ENCODE results near the gene OTUD5. TPM values are rescaled to one million over a fixed set of nuclear protein-coding genes. Genes with fewer than 3 reads are reported as not detected.

The OTUD5 gene
- total RNA-seq, 1 experiment from 2014 or later: 52.6 TPM

- ATAC-seq: no peak
- peak overlapping the region; percentile 93 for H3K4me3 Mint-ChIP-seq
- ChIA-PET CTCF (interaction anchor here (0.6 kb wide), 1 partner anchor 27 kb away, joined by 3 read pairs; no protein-coding TSS in a partner anchor), POLR2A (no interaction called here)
- no peaks in the 10 kb centered on the region for H3K27me3 Mint-ChIP-seq (ENCODE audit: low read depth)
- H3K27ac Mint-ChIP-seq: peak overlapping the region; percentile 57
- TF ChIP-seq, protein P1, sequence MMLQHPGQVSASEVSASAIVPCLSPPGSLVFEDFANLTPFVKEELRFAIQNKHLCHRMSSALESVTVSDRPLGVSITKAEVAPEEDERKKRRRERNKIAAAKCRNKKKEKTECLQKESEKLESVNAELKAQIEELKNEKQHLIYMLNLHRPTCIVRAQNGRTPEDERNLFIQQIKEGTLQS (CRISPR knock-in tag; conservative IDR thresholded peaks at IDR 0.05): no peak
- no peaks in the 10 kb centered on the region for H3K9me3 Mint-ChIP-seq
- no peak for DNase-seq (ENCODE audit: low spot score)
- H3K4me1 Mint-ChIP-seq: peaks cover 36% of the 10 kb centered on the region
- peaks cover 57% of the 10 kb centered on the region for H3K36me3 Mint-ChIP-seq
Observed at GRCh38 chrX:48913605-48914366, 43.6 kb downstream of the OTUD5 start.

GRCh38 chrX:48911412-48912182, 45.8 kb downstream of the OTUD5 start, which contains the start of gene SLC35A2:
Gene SLC35A2, minus strand, starts transcription at chrX:48911646. Its CDS starts 10 bp downstream, at chrX:48911636.
- Mint-ChIP-seq H3K9me3 (no peaks in the 10 kb centered on the region), H3K4me3 (peak within 1 kb of the TSS; percentile 94)
- POLR2A ChIA-PET: interaction anchor here (0.6 to 2.3 kb wide), 10 partner anchors 8 to 258 kb away, joined by 3 to 11 read pairs (median 4); partner anchors contain the start of genes HDAC6, PQBP1 and TIMM17B
- no peak for TF ChIP-seq ZNF512 (CRISPR knock-in tag; IDR thresholded peaks at IDR 0.05; ENCODE audit: borderline replicate concordance)
- no peak for TF ChIP-seq NFYB (CRISPR knock-in tag; conservative IDR thresholded peaks at IDR 0.05; ENCODE audit: low read depth)
- TF ChIP-seq, protein P2, sequence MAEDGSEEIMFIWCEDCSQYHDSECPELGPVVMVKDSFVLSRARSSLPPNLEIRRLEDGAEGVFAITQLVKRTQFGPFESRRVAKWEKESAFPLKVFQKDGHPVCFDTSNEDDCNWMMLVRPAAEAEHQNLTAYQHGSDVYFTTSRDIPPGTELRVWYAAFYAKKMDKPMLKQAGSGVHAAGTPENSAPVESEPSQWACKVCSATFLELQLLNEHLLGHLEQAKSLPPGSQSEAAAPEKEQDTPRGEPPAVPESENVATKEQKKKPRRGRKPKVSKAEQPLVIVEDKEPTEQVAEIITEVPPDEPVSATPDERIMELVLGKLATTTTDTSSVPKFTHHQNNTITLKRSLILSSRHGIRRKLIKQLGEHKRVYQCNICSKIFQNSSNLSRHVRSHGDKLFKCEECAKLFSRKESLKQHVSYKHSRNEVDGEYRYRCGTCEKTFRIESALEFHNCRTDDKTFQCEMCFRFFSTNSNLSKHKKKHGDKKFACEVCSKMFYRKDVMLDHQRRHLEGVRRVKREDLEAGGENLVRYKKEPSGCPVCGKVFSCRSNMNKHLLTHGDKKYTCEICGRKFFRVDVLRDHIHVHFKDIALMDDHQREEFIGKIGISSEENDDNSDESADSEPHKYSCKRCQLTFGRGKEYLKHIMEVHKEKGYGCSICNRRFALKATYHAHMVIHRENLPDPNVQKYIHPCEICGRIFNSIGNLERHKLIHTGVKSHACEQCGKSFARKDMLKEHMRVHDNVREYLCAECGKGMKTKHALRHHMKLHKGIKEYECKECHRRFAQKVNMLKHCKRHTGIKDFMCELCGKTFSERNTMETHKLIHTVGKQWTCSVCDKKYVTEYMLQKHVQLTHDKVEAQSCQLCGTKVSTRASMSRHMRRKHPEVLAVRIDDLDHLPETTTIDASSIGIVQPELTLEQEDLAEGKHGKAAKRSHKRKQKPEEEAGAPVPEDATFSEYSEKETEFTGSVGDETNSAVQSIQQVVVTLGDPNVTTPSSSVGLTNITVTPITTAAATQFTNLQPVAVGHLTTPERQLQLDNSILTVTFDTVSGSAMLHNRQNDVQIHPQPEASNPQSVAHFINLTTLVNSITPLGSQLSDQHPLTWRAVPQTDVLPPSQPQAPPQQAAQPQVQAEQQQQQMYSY (CRISPR knock-in tag; IDR thresholded peaks at IDR 0.05): no peak
- TF ChIP-seq GRHL2 (CRISPR knock-in tag; IDR thresholded peaks at IDR 0.05; ENCODE audit: insufficient replicate concordance, severe bottlenecking): no peak
- 0 out of 2 replicates have a peak, but pooled peaks have one; percentile 33 for TF ChIP-seq E2F5 (CRISPR knock-in tag; IDR thresholded peaks at IDR 0.05)
- TF ChIP-seq ZNF121 (CRISPR knock-in tag; IDR thresholded peaks at IDR 0.05): no peak
- TF ChIP-seq RELA (CRISPR knock-in tag; IDR thresholded peaks at IDR 0.05; ENCODE audit: borderline replicate concordance): no peak
- no peak for TF ChIP-seq OVOL2 (CRISPR knock-in tag; IDR thresholded peaks at IDR 0.05; ENCODE audit: borderline replicate concordance)
- TF ChIP-seq, protein P3, sequence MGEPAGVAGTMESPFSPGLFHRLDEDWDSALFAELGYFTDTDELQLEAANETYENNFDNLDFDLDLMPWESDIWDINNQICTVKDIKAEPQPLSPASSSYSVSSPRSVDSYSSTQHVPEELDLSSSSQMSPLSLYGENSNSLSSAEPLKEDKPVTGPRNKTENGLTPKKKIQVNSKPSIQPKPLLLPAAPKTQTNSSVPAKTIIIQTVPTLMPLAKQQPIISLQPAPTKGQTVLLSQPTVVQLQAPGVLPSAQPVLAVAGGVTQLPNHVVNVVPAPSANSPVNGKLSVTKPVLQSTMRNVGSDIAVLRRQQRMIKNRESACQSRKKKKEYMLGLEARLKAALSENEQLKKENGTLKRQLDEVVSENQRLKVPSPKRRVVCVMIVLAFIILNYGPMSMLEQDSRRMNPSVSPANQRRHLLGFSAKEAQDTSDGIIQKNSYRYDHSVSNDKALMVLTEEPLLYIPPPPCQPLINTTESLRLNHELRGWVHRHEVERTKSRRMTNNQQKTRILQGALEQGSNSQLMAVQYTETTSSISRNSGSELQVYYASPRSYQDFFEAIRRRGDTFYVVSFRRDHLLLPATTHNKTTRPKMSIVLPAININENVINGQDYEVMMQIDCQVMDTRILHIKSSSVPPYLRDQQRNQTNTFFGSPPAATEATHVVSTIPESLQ (CRISPR knock-in tag; IDR thresholded peaks at IDR 0.05): no peak
- peak; percentile 58; the same call in 1 of the 2 replicates for TF ChIP-seq ZNF671 (CRISPR knock-in tag; IDR thresholded peaks at IDR 0.05)
- no peak for TF ChIP-seq JAZF1 (CRISPR knock-in tag; IDR thresholded peaks at IDR 0.05)
- TF ChIP-seq FOXP1 (CRISPR knock-in tag; IDR thresholded peaks at IDR 0.05; ENCODE audit: borderline replicate concordance): no peak
- peak; percentile 92 for TF ChIP-seq ZNF416 (CRISPR knock-in tag; IDR thresholded peaks at IDR 0.05)
- TF ChIP-seq PRRX2 (CRISPR knock-in tag; IDR thresholded peaks at IDR 0.05): 0 out of 2 replicates have a peak, but pooled peaks have one; percentile 33
- TF ChIP-seq ZNF423 (CRISPR knock-in tag; IDR thresholded peaks at IDR 0.05): no peak
- TF ChIP-seq FOXP4 (CRISPR knock-in tag; IDR thresholded peaks at IDR 0.05): 0 out of 2 replicates have a peak, but pooled peaks have one; percentile 29
- TF ChIP-seq EMX1 (CRISPR knock-in tag; IDR thresholded peaks at IDR 0.05): peak; percentile 79
- no peak for TF ChIP-seq SP1 (CRISPR knock-in tag; conservative IDR thresholded peaks at IDR 0.05)
- TF ChIP-seq TCF7 (CRISPR knock-in tag; IDR thresholded peaks at IDR 0.05; ENCODE audit: low read depth): no peak

More at GRCh38 chrX:48911412-48912182, 45.8 kb downstream of the OTUD5 start, which contains the start of gene SLC35A2:
- peak; percentile 66 for ATAC-seq
- peaks cover 42% of the 10 kb centered on the region for H3K36me3 Mint-ChIP-seq
- H3K27me3 Mint-ChIP-seq (ENCODE audit: low read depth): no peaks in the 10 kb centered on the region
- peaks cover 33% of the 10 kb centered on the region for H3K4me1 Mint-ChIP-seq
- DNase-seq (ENCODE audit: low spot score): peak; percentile 79
- CTCF ChIA-PET: interaction anchor here (0.9 to 1.5 kb wide), 8 partner anchors 14 to 280 kb away, joined by 3 to 6 read pairs (median 4); partner anchors contain the start of genes HDAC6, PQBP1 and TIMM17B
- peak within 1 kb of the TSS; percentile 99 for H3K27ac Mint-ChIP-seq
